Right ventricle myocardium superior (tissue), 1 donor: ENCODE measurements around the gene SAMD4A. TPM values are rescaled to one million over a fixed set of nuclear protein-coding genes. Genes with fewer than 3 reads are reported as not detected.

Source experiments
- ATAC-seq: fragments of 200-7000 bp; cut with Tn5 transposase; one replicate; pipeline ENCODE4 v1.9.1; 2020; ENCODE audit warnings: mild to moderate bottlenecking; ENCODE audit not compliant: poor library complexity
- DNase-seq: peaks from one replicate; pipeline ENCODE4 v3.0.0-alpha.2; 2020
- intact Hi-C: fragments of 100-400 bp; cut with DNase I; formaldehyde crosslinking; loops from one replicate; pipeline ENCODE4 v1.11.2; 2022
- total RNA-seq: library from RNA; stranded (reverse); fragmentation: NEBNext Ultra II Directional; extraction: Animal tissue kit (Norgen Biotek cat#: 25700); gene quantifications from one replicate; pipeline ENCODE4 v1.2.1, GENCODE V29; 2021
- donor health status: DM: no; HTN: yes; CAD: no; lungs with severe emphysema.

Gene SAMD4A
- total RNA-seq, 1 donor from 2014 or later = 149 TPM

- DNase-seq (no peak), ATAC-seq (no peak)
- intact Hi-C loops = no loop called here
Observed at GRCh38 chr14:54756656-54757392, 189.9 kb downstream of the SAMD4A start.

- no peak for ATAC-seq
Observed at GRCh38 chr14:54758041-54758440, 191.1 kb downstream of the SAMD4A start.

GRCh38 chr14:54759982-54760585 lies 193.2 kb downstream of the SAMD4A start:
- no peak for ATAC-seq
- intact Hi-C loops = no loop called here

More at GRCh38 chr14:54758041-54758440, 191.1 kb downstream of the SAMD4A start:
- DNase-seq = no peak
- intact Hi-C loops = no loop called here

GRCh38 chr14:54760866-54761575 lies 194.1 kb downstream of the SAMD4A start:
- ATAC-seq (no peak), DNase-seq (no peak)
- intact Hi-C loops = no loop called here

More at GRCh38 chr14:54759982-54760585, 193.2 kb downstream of the SAMD4A start:
- no peak for DNase-seq

- DNase-seq = no peak
- intact Hi-C loops = no loop called here
- no peak for ATAC-seq
Observed at GRCh38 chr14:54761835-54762234, 194.9 kb downstream of the SAMD4A start.

GRCh38 chr14:54762296-54762695 lies 195.4 kb downstream of the SAMD4A start:
- no peak for ATAC-seq
- no peak for DNase-seq
- intact Hi-C loops = no loop called here

DNA sequence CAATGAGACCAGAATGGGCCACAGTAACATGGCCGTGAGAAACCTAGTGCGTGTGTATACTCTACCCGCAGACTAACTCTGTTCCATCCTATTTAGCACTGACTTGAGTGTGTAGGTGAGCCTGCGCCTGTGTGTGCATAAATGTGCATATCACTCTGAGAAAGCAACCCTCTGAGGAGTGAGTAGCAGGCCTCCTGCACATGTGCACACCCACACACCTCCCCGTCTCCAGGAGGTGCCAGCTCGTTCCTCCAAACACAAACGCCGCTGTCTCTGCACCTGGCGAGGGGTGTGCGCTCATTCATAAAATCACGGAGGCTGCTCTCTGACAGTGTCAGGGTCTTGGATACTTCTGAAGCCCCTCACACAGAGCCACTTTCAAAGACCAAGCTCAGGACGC lies 196.8 kb downstream of the SAMD4A start:
- intact Hi-C loops = no loop called here
- no peak for ATAC-seq
- DNase-seq = no peak

DNA sequence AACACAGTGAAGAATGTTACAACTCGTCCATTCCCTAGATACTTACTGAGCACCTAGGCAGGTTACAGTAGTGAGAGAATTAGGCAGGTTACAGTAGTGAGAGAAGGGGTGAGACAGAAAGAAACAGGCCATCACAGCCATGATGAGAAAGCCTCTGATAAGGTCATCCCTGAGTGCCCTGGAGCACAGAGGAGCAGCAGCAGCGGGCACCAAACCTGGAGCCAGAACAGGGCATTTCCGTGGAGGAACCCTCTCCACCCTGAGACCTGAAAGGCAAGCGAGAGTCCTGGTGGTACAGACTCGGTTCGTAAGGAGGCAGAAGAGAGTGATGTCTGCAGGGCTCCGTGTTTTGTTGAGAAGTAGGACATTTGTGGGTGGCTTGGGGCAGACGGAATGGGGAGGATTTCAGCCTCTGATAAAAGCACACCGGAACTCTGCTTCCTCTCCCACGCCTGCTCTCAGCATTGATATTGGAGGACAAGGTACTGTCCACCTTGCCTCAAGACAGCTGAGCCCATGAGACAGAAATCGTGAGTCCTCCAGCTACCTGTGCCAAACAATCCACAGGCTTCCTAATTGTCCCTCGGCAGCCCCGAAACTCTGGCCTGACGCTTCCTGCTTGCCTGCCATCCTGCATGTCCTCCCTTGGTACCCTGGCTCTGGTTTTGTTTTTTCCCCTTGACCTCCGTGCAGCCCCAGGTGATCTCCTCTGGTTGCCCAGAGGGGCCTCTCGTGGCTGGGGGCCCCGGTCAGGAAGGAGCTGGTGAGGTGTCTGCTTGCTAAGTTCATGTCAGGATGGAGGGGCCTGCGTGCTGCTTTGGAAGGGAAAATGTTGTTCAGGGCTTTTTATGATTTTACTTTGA lies 199.6 kb downstream of the SAMD4A start:
- no peak for ATAC-seq
- intact Hi-C loops = no loop called here
- no peak for DNase-seq

DNA sequence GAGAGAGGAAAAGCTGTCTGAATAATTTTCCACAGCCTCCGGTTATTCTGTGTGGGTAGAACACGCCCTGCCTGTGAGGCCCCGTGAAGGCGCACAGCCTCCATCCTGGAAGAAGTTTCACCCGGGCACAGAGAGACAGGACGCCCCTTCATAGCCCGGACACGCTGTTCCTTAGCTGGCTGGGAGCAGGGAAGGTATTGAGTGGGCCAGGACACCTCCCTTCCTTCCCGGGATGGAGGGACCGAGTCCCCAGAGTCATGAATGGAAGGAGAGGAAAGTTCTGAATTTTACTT lies 200.2 kb downstream of the SAMD4A start:
- DNase-seq = no peak
- intact Hi-C loops = no loop called here
- no peak for ATAC-seq

- ATAC-seq (no peak), DNase-seq (no peak)
- intact Hi-C loops = no loop called here
Observed at GRCh38 chr14:54767450-54767849, 200.5 kb downstream of the SAMD4A start.

DNA sequence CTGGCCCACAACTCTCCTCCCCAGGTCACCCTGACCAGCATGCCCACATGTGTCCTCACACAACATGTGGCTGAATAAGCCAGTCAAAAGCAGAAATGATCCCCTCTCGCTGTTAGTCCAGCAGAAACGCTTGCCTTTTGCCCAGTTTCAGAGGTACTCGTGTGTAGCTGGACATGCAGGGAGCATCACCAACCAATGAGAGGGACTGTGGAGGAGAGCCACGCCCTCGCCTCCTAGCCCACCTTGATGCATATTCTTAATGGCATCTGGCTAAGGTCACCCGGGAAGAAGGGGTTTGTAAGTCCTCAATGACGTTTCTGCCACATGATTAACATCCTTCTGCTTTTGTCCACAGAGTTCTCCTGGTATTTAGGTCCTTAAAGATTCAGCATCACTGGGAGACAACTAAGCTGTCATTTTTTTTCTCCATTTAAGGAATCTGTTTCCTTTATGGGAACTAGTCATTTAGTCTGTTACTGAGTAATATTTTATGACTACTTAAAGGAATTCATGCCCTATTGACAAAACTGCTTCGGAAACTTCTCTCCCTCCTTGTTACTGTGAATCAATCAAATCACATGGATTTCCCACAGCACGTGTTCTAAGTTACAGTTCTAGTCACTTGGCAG lies 201.7 kb downstream of the SAMD4A start:
- intact Hi-C loops = no loop called here
- ATAC-seq (no peak), DNase-seq (no peak)

- ATAC-seq = peak; percentile 56
- intact Hi-C loops = loop anchor here (5.0 kb wide), 1 partner anchor 73 kb away; no protein-coding TSS in a partner anchor
- no peak for DNase-seq
Observed at GRCh38 chr14:54769951-54770863, 203.3 kb downstream of the SAMD4A start.

DNA sequence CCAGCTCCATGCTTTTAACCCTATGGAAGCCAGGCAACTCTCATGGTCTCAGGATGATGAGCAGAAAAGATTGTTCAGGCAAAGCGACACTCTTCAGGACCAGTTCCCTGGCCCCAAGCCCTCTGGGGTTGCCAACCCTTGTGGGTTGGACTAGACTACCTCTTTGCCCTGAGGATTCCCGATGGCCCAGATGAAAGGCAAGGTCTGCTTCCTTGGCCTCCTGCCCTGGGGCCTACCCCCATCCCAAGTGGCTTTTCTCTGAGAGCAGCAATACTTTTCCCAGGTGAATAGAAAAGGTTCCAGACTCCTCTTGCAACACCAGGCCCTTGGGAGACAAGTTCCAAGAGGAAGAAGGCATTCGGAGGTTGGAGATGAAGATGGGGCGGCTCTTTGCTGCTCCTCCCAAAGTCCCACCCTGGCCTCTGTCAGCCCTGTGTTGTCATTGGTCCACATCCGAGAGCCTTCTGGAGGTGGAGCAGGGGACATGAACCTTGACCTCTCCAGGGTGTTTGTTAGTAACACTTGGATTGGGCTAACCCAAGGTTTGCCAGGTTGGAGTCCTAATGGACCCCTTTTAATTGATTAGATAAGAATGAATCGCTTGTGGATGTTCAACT lies 204.6 kb downstream of the SAMD4A start:
- intact Hi-C loops = loop anchor here (5.0 kb wide), 1 partner anchor 74 kb away; no protein-coding TSS in a partner anchor
- DNase-seq (no peak), ATAC-seq (no peak)

GRCh38 chr14:54772451-54772881 lies 205.5 kb downstream of the SAMD4A start:
- no peak for ATAC-seq
- DNase-seq = no peak
- intact Hi-C loops = loop anchor here (5.0 kb wide), 1 partner anchor 75 kb away; no protein-coding TSS in a partner anchor

GRCh38 chr14:54773171-54774006 lies 206.5 kb downstream of the SAMD4A start:
- ATAC-seq = peak; percentile 75
- intact Hi-C loops = loop anchor here (1.0 to 5.0 kb wide), 2 partner anchors 76 to 207 kb away; no protein-coding TSS in a partner anchor
- DNase-seq = peak; percentile 83

DNA sequence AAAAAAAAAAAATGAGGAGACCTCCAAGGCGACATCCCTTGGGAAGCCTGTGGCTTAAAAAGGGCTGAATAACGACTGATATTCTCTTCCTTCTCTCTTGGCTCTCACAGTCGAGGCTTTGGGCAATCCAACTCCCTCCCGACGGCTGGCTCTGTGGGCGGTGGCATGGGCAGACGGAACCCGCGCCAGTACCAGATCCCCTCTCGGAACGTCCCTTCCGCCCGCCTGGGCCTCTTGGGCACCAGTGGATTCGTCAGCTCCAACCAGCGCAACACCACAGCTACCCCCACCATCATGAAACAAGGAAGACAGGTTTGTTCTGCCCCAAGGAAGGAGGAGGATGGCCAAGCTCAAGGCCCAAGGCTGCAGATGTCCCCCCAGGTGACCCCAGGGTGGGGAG lies 207.9 kb downstream of the SAMD4A start:
- intact Hi-C loops = loop anchor here (5.0 kb wide), 1 partner anchor 78 kb away; no protein-coding TSS in a partner anchor
- DNase-seq (no peak), ATAC-seq (no peak)
